Upper lobe of left lung (tissue), 4 donors: ENCODE measurements around the gene RGS7.

Experiments
- EP300 ChIP-seq, 4 donors: sonication (generic); formaldehyde crosslinking; IDR thresholded peaks; one replicate each; pipeline ENCODE4 v1.5.1; 2017; ENCODE audit warnings: antibody characterized with exemption in 4 of 4, control low read depth in 2 of 4
- POLR2A ChIP-seq, 4 donors: fragments of 450-650 bp; IDR thresholded peaks; one replicate each; pipeline ENCODE4 v1.5.1; 2016 to 2017; ENCODE audit warnings: antibody characterized with exemption in 4 of 4, mild to moderate bottlenecking in 2 of 4
- POLR2AphosphoS5 ChIP-seq, 2 donors: sonication (generic); formaldehyde crosslinking; IDR thresholded peaks; one replicate each; pipeline ENCODE4 v1.5.1; 2017; ENCODE audit warnings: antibody characterized with exemption in 2 of 2
- TF ChIP-seq, protein P1 (sequence below), 6 experiments: fragments of 450-650 bp in 4 of 6; fragments of 200-600 bp in 2 of 6; sonication (generic) in 2 of 6; IDR thresholded peaks; one replicate each; pipeline ENCODE4 v1.5.1; 2016 to 2019; ENCODE audit warnings: antibody characterized with exemption in 6 of 6

DNA sequence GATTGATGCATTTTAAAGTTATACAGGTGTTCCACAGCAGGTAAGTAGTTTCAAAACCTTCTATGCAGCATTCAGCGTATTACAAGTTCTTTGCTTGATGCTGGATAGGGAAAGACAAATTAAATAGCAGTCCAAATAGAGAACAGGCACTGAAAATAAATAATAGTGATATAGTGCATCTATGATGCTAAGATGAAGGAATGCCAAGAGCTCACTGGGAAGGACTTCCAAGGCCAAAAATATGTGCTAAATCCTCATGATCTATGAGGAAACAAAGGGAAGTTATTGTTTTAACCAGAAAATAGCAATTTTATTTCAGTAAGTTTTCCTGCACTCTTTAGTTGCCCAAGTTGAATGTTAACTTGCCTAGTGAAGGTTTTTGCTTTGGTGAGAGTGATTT, 617.3 kb downstream of the RGS7 start:
- TF ChIP-seq POLR2AphosphoS5 (IDR thresholded peaks at IDR 0.05): no peak
- TF ChIP-seq, protein P1, sequence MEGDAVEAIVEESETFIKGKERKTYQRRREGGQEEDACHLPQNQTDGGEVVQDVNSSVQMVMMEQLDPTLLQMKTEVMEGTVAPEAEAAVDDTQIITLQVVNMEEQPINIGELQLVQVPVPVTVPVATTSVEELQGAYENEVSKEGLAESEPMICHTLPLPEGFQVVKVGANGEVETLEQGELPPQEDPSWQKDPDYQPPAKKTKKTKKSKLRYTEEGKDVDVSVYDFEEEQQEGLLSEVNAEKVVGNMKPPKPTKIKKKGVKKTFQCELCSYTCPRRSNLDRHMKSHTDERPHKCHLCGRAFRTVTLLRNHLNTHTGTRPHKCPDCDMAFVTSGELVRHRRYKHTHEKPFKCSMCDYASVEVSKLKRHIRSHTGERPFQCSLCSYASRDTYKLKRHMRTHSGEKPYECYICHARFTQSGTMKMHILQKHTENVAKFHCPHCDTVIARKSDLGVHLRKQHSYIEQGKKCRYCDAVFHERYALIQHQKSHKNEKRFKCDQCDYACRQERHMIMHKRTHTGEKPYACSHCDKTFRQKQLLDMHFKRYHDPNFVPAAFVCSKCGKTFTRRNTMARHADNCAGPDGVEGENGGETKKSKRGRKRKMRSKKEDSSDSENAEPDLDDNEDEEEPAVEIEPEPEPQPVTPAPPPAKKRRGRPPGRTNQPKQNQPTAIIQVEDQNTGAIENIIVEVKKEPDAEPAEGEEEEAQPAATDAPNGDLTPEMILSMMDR (IDR thresholded peaks at IDR 0.05): no peak
- no peak for TF ChIP-seq POLR2A (IDR thresholded peaks at IDR 0.05)
- no peak for TF ChIP-seq EP300 (IDR thresholded peaks at IDR 0.05)
